TTC549 (cell line): ENCODE measurements around the gene MYO7B.
"Not testable (repeated sequence)": the region's sequence is repeated elsewhere in the genome, so short reads cannot be mapped to it uniquely, and the experiment has no call there.

Experiments used
- FAIRE-seq: peaks from 2 replicates; lab custom pipeline; 2012; peaks lifted over from hg19 to GRCh38; lab: Jason Lieb, UNC

The MYO7B gene

DNA sequence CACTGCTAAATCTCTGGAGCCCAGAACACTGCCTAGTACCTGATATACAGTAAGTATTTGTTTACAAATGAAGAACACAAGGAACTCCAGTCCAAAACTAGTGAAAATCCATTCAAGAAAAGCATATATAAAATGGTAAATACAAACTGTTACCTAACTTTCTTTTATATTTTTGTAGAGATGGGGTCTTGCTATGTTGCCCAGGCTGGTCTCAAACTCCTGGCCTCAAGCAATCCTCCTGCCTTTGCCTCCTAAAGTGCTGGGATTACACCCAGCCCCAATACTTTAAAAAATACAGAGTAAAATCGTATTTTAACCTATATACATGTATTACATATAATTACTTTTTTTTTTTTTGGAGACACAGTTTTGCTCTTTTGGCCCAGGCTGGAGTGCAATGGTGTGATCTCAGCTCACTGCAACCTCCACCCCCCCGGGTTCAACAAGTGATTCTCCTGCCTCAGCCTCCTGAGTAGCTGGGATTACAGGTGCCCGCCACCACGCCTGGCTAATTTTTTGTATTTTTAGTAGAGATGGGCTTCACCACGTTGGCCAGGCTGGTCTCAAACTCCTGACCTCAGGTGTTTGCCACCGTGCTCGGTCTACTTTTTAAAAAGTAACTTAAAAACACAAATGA lies 11.2 kb upstream of the MYO7B start:
- not testable (repeated sequence) for FAIRE-seq

GRCh38 chr2:127525691-127526131 lies 9.8 kb upstream of the MYO7B start:
- no peak for FAIRE-seq

- peak; percentile 83 for FAIRE-seq
These were observed 9.1 kb upstream of the MYO7B start, which contains the start of gene IWS1 for GRCh38 chr2:127526132-127527000. TSS of gene IWS1 (minus strand) at chr2:127526489. CDS start at chr2:127526208, 281 bp downstream.

DNA sequence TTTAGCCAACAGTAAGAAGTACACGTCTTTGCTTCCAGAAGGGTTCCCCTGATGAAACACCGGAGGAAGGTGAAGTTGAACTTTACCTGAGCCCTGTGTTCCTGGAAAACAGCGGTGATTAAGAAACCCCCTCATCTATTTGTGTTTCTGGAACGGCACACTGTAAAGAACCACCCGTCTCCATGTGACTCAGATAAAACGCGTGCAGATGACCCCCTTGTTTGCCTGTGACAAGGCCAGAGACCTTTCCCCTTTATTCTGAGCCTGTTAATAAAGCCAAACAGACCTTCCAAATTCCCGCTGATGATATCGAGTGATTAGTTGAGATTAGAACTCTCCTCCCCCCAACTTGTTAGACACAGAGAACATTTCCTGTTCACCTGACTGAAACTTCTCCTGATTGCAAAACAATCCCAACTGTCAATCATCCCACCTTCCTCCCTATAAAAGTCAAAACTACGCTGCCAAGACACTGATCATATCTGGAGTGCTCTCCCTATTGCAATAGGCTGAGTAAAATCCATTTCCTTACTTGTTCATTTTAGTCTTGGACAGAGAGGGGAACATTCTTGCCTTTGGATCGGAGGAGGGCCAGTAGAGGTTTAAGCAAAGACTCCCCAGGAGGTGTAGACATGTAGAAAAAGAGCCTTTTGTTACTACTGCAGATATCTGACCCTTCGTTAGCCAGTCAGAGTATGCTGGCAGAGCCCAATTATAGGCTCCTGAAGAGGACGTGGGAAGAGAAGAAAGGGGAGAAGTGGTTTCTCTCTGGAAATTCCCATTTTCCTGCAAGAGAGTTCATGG lies 8.3 kb upstream of the MYO7B start:
- FAIRE-seq, result no peak

GRCh38 chr2:127528487-127528886 lies 7.0 kb upstream of the MYO7B start:
- FAIRE-seq, result no peak

DNA sequence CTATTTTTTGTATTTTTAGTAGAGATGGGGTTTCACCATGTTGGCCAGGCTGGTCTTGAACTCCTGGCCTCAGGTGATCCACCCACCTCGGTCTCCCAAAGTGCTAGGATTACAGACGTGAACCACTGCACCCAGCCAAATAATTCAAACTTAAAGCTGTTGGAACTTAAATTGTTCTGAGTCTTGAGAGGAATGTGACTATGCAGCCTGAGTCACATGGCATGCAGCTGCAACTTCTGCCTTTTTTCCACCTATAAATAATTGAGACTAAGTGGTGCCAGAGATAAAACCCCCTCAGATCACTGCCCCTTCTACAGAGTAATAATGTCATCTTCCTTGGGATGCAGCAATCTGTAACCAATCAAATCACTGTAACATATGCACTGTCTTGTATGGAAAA lies 6.1 kb upstream of the MYO7B start:
- not testable (repeated sequence) for FAIRE-seq

DNA sequence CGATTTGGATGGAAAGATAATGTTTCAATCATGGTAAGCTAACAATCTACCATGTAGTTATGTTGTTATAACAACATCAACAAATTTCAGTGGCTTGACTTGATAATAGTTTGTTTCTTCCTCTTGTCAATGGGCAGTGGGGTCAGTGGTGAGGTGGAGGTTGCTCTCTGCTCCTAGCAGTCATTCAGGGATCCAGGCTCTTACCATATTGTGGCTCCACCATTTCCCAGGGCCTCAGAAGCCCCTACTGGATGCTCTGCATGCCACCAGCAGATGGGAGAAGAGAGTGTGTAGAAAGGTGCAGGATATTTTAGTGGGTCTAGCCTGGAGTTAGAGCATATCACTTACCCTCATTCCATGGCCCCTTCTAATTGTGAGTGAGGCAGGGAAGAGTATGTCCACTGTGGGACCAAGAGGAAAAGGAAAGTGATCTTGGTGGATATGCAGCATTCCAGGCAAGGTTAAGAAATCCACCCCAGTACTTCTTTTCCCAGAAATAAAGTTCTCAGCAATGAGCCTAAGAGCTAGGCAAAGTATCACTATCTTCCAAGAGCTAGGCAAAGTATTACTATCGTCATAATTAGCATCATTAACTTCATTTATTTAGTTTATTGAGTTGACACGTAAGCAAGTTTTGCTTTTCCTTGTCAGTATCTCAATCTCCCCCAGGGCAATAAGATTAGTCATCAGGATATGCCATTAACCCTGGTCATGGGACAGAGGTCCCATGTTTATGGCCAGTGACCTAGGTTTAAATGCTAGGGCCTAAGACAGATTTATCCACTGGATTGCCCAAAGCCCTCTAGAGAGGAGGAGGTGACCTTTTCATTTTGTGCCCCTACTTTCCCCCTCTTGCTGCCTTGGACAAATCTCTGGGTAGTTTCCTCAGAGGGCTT lies 5.0 kb upstream of the MYO7B start:
- FAIRE-seq, result no peak

DNA sequence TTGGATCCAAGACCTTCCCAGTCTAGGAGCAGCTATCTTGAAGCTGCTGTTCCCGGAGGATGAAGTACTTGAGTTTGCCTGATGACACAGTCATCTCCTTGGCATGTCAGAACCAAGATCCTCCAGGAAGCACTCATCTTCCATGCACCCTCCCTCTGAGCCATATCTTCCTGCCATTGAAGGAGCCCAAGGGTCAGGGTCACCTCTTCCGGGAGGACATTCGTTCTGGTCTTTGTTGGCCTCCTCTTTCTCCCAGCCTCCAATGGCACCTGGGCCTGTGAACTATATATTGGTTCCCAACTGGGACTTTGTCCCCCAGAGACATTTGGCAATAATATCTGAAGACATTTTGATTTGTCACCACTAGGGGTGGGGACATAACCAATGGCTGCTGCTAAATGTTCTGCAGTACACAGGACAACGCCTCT lies 4.2 kb upstream of the MYO7B start:
- no peak for FAIRE-seq

- no peak for FAIRE-seq
These were observed 3.2 kb upstream of the MYO7B start for GRCh38 chr2:127532296-127532695.

DNA sequence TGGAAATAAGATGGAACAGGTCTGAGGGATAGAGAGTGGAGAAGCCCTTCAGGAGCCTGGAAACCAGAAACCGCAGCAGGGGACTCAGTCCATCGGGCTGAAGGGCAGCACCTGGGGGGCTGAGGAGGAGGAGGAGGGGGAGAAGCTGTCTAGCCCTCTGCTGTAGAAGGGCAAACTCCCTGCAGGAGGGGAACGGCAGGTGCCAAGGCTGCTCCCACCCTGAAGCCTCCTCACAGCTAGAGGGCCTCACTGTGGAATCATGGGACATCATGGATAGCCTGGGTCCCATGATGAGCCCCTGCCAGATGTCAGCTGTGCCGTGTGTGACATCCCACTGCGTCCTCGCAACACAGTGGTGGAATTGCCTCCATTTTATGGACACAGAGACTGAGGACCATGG lies 435 bp downstream of the MYO7B start:
- no peak for FAIRE-seq

DNA sequence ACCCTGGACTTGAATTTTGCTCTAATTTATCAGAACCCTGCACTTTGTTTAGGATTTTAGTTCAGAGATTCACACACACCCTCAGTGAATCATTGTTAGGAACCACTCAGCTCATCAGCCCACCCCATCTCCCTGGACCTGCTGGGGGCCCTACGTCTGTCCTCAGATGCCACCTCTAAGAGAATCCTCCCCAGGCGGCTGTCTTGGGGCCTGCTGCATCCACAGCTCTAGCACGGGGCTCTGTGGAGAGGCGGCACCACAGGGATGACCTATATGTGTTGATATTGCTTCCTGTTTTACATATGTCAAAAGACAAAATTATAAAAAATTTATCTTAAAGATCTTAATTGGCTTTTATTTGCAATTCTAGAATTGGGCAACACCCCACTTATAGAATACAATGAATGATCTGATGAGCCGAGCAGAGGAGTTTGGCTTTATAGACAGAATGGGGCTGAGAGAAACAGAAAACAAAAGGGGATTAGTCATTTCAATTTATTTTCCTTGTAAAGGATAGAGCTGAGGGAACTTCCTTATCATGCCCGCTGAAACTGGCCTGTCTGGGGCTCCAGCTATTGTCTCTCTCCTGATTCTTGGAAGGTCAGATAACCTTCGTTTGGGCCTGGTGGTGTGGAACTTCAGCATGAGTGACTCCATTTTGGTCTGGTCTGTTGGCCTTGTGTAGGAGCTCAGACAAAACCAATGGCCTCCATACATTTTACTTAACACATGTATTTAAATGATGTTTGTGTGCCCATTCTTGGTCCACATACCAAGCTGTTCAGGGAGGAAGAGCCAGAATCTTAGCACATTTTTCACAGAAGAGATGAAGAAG lies 1.4 kb downstream of the MYO7B start:
- FAIRE-seq, result no peak

DNA sequence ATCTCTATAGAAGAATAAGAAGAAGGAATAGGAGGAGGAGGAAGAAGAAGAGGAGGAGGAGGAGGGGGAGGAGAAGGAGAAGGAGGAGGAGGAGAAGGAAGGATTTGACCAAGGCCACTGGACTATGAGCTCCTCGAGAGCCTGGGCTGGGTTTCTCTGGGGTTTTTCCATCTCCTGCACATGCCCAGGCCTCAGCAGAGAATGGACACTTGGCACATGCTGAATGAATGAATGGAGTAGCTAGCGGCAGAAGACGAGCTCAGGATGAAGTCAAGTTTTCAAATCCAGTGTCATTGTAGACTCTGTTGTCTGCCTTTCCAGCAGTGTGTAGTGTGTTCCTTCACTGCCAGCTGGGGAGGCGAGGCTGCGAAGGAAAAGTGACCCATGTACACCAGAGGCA lies 2.2 kb downstream of the MYO7B start:
- no peak for FAIRE-seq

- no peak for FAIRE-seq
These were observed 6.3 kb downstream of the MYO7B start for GRCh38 chr2:127541809-127542208.

GRCh38 chr2:127542231-127542630 lies 6.7 kb downstream of the MYO7B start:
- no peak for FAIRE-seq

DNA sequence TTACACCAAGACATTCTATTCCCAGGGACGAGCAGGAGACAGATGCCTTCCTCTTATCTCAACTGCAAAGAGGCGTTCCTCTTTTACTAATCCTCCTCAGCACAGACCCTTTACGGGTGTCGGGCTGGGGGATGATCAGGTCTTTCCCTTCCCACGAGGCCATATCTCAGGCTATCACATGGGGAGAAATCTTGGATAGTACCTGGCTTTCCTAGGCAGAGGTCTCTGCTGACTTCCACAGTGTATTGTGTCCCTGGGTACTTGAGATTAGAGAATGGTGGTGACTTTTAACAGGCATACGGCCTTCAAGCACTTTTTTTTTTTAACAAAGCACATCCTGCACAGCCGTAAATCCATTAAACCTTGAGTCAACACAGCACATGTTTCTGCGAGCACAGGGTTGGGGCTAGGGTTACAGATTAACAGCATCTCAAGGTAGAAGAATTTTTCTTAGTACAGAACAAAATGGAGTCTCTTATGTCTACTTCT lies 7.6 kb downstream of the MYO7B start:
- FAIRE-seq, result not testable (repeated sequence)

DNA sequence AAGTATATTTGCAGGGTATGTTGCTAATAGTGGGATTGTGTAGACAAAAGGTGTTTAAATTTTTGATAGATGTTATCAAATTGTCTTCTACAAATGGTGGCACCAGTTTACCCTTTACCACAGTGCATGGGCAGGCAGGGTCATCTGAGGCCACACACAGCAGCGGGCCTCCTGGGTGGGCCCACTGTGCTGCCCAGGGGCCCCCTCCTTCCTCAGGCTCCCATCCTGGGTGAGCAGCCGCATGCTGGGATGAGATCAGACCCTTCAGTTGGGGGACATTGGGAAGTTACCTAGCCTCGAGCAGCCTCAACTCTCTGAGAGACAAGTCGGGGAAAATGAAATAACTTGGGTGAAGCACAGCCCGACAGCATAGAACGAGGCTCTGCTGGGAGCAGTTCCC lies 9.7 kb downstream of the MYO7B start:
- no peak for FAIRE-seq

GRCh38 chr2:127545796-127546195 lies 10.3 kb downstream of the MYO7B start:
- no peak for FAIRE-seq

- no peak for FAIRE-seq
These were observed 11.3 kb downstream of the MYO7B start for GRCh38 chr2:127546797-127547196.

DNA sequence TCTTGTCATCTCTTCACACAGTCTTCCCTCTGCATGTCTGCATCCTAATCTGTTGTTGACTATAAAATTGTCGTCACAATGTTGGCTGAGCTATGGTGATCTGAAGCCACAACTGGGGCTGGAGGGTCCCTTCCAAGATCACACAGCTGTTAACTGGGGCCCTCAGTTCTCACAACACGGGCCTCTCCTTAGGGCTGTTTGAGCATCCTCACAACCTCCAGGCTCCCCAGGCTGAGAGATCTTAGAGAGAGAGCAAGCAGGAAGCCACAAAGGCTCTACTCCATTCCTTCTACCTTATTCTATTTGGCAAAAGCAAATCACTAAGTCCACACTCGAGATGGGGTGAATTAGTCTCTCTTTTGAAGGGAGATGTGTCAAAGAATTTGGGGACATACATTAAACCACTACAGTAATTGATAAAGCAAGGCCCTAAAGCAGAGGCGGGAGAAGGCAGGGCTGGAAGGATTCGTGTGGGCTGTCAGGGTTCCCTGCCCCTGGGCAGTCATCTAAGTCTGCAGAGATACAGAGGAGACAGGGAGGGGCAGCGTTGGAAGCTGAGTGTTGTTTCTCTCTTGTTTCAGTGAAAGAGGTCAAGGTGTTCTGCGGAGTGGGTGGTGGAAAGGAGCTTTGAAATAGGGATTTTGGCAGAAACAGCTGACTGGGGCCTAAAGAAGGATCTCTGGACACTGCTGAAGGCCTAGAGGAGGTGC lies 15.9 kb downstream of the MYO7B start:
- no peak for FAIRE-seq

GRCh38 chr2:127552336-127552735 lies 16.9 kb downstream of the MYO7B start:
- no peak for FAIRE-seq
